GM19324 (cell line): ENCODE measurements around the gene WNT7B.

Experiments used
- ATAC-seq: cut with Tn5 transposase; IDR thresholded peaks from one replicate; pipeline ENCODE4 v1.9.1; 2021; ENCODE audit warnings: mild to moderate bottlenecking, moderate library complexity; ENCODE audit not compliant: unreplicated experiment, low FRiP score

Gene WNT7B

GRCh38 chr22:45997077-45997776 is 20.3 kb upstream of the WNT7B start:
- no peak for ATAC-seq

GRCh38 chr22:45996241-45997076 is 19.5 kb upstream of the WNT7B start:
- no peak for ATAC-seq

- no peak for ATAC-seq
Measured at GRCh38 chr22:45995405-45996101, 18.6 kb upstream of the WNT7B start.

GRCh38 chr22:45994491-45995404 is 17.8 kb upstream of the WNT7B start:
- no peak for ATAC-seq

GRCh38 chr22:45993841-45994240 is 16.9 kb upstream of the WNT7B start:
- ATAC-seq, result no peak

GRCh38 chr22:45993143-45993692 is 16.3 kb upstream of the WNT7B start:
- no peak for ATAC-seq

- ATAC-seq, result no peak
Measured at GRCh38 chr22:45992737-45993136, 15.8 kb upstream of the WNT7B start.

- no peak for ATAC-seq
Measured at GRCh38 chr22:45991098-45991497, 14.1 kb upstream of the WNT7B start.

GRCh38 chr22:45987136-45987861 is 10.3 kb upstream of the WNT7B start:
- no peak for ATAC-seq

- no peak for ATAC-seq
Measured at GRCh38 chr22:45984316-45984916, 7.5 kb upstream of the WNT7B start.

GRCh38 chr22:45983797-45984196 is 6.8 kb upstream of the WNT7B start:
- ATAC-seq, result no peak

GRCh38 chr22:45980761-45981160 is 3.8 kb upstream of the WNT7B start:
- no peak for ATAC-seq

GRCh38 chr22:45980268-45980570 is 3.3 kb upstream of the WNT7B start:
- no peak for ATAC-seq

- no peak for ATAC-seq
Measured at GRCh38 chr22:45978275-45978713, 1.3 kb upstream of the WNT7B start.

- ATAC-seq, result no peak
Measured at GRCh38 chr22:45977551-45978274, 751 bp upstream of the WNT7B start.

GRCh38 chr22:45976254-45977002 is 534 bp downstream of the WNT7B start:
- no peak for ATAC-seq
